GM23338 (cell line): ENCODE results near the gene ZNF580. TPM values are rescaled to one million over a fixed set of nuclear protein-coding genes. Genes with fewer than 3 reads are reported as not detected.

ENCODE experiments used
- ATAC-seq: fragments of 200-7000 bp; cut with Tn5 transposase; 3 replicates; pipeline ENCODE4 v1.9.1; 2020
- DNase-seq: peaks from one replicate; pipeline ENCODE4 v3.0.0-alpha.2; 2015; ENCODE audit warnings: low spot score
- H2AFZ ChIP-seq: fragments of 200-600 bp; sonication (generic); 2 replicates; pipeline ENCODE4 v1.8.0; 2016; ENCODE audit warnings: antibody characterized with exemption, mild to moderate bottlenecking, moderate library complexity
- H3F3A ChIP-seq: fragments of 200-600 bp; sonication (generic); replicated peaks from 2 replicates; pipeline ENCODE4 v1.8.0; 2017; ENCODE audit warnings: antibody characterized with exemption, mixed run types, low read depth
- H3K27ac ChIP-seq: fragments of 200-600 bp; sonication (generic); 2 replicates; pipeline ENCODE4 v1.6.1; 2016; ENCODE audit warnings: low read depth
- H3K27me3 ChIP-seq: fragments of 200-600 bp; sonication (generic); 2 replicates; pipeline ENCODE4 v1.8.0; 2016; ENCODE audit warnings: mild to moderate bottlenecking, mixed run types, moderate library complexity; ENCODE audit not compliant: insufficient read depth
- H3K36me3 ChIP-seq: fragments of 200-600 bp; sonication (generic); 2 replicates; pipeline ENCODE4 v1.8.0; 2016; ENCODE audit warnings: mild to moderate bottlenecking; ENCODE audit not compliant: insufficient read depth
- H3K4me1 ChIP-seq: fragments of 200-600 bp; sonication (generic); 2 replicates; pipeline ENCODE4 v1.8.0; 2016; ENCODE audit warnings: mild to moderate bottlenecking, moderate library complexity; ENCODE audit not compliant: insufficient read depth
- H3K4me2 ChIP-seq: fragments of 200-600 bp; sonication (generic); 2 replicates; pipeline ENCODE4 v1.7.1; 2017; ENCODE audit warnings: mixed run types
- H3K4me3 ChIP-seq: fragments of 200-600 bp; sonication (generic); 2 replicates; pipeline ENCODE4 v1.6.1; 2016; ENCODE audit warnings: mixed run types
- H3K79me2 ChIP-seq: fragments of 200-600 bp; sonication (generic); replicated peaks from 2 replicates; pipeline ENCODE4 v1.8.0; 2017; ENCODE audit warnings: mild to moderate bottlenecking; ENCODE audit not compliant: insufficient read depth
- H3K9me2 ChIP-seq: fragments of 200-600 bp; sonication (generic); 2 replicates; pipeline ENCODE4 v1.8.0; 2017; ENCODE audit not compliant: insufficient read depth
- H4K20me1 ChIP-seq: fragments of 200-600 bp; sonication (generic); replicated peaks from 2 replicates; pipeline ENCODE4 v1.8.0; 2017; ENCODE audit warnings: mild to moderate bottlenecking; ENCODE audit not compliant: insufficient read depth
- H3K27ac Mint-ChIP-seq: 2 replicates; pipeline ENCODE4 v1.8.0; 2020; ENCODE audit warnings: inconsistent platforms, mild to moderate bottlenecking, moderate library complexity, mixed read lengths
- H3K27me3 Mint-ChIP-seq: 3 replicates; pipeline ENCODE4 v1.8.0; 2022; ENCODE audit warnings: low read depth, mild to moderate bottlenecking, moderate library complexity, mixed read lengths, inconsistent platforms; ENCODE audit not compliant: insufficient read depth, poor library complexity
- H3K36me3 Mint-ChIP-seq: 3 replicates; pipeline ENCODE4 v1.8.0; 2021; ENCODE audit warnings: low read depth, mild to moderate bottlenecking, inconsistent platforms, moderate library complexity, mixed read lengths
- H3K4me1 Mint-ChIP-seq: 3 replicates; pipeline ENCODE4 v1.8.0; 2020; ENCODE audit warnings: mild to moderate bottlenecking, inconsistent platforms, mixed read lengths
- H3K4me3 Mint-ChIP-seq: 3 replicates; pipeline ENCODE4 v1.8.0; 2021; ENCODE audit warnings: moderate library complexity, mild to moderate bottlenecking, inconsistent platforms, mixed read lengths
- H3K9me3 Mint-ChIP-seq: 3 replicates; pipeline ENCODE4 v1.8.0; 2020; ENCODE audit warnings: moderate library complexity, mild to moderate bottlenecking, inconsistent platforms, mixed read lengths
- ETS1 ChIP-seq: IDR thresholded peaks from 2 replicates; pipeline ENCODE4 v1.6.1; 2016; ENCODE audit warnings: antibody characterized with exemption
- EZH2 ChIP-seq: fragments of 200-600 bp; sonication (generic); IDR thresholded peaks from one replicate; pipeline ENCODE4 v1.8.0; 2017; ENCODE audit warnings: antibody characterized with exemption, mild to moderate bottlenecking, low read depth; ENCODE audit not compliant: unreplicated experiment
- EZH2phosphoT487 ChIP-seq: fragments of 200-600 bp; sonication (generic); IDR thresholded peaks from one replicate; pipeline ENCODE4 v1.8.1; 2018; ENCODE audit warnings: antibody characterized with exemption; ENCODE audit not compliant: unreplicated experiment
- JUNB ChIP-seq: IDR thresholded peaks from one replicate; pipeline ENCODE4 v1.6.1; 2016; ENCODE audit warnings: antibody characterized with exemption; ENCODE audit not compliant: unreplicated experiment
- NANOG ChIP-seq: IDR thresholded peaks from 2 replicates; pipeline ENCODE4 v1.6.1; 2016; ENCODE audit warnings: antibody characterized with exemption, borderline replicate concordance
- ZNF331 ChIP-seq: fragments of 250-450 bp; sonication (Bioruptor Pico); IDR thresholded peaks from 2 replicates; pipeline ENCODE4 v1.5.0; 2020; ENCODE audit warnings: low read depth, mild to moderate bottlenecking, moderate library complexity
- ZNF462 ChIP-seq: fragments of 250-450 bp; sonication (Bioruptor Pico); IDR thresholded peaks from 2 replicates; pipeline ENCODE4 v1.5.0; 2020; ENCODE audit warnings: mild to moderate bottlenecking, moderate library complexity
- polyA plus RNA-seq: library from polyadenylated mRNA; unstranded; fragments of >200 nt; fragmentation: Nextera tagmentation; extraction: Ambion mirVana; gene quantifications from 2 replicates; pipeline ENCODE4 v1.2.1, GENCODE V29; 2016
- total RNA-seq: library from RNA; depleted of rRNA; stranded (reverse); fragments of >200 nt; shearing (Covaris generic); gene quantifications from 2 replicates; pipeline ENCODE4 v1.2.3, GENCODE V29; 2014

ZNF580 gene
- total and polyA plus RNA-seq, 2 experiments from 2014 or later = 18.7 to 23.6 TPM

GRCh38 chr19:55617426-55617825 is 23.4 kb upstream of the ZNF580 start (continued):
- no peak for TF ChIP-seq ETS1
- TF ChIP-seq EZH2phosphoT487 = no peak
- no peak for TF ChIP-seq NANOG
- no peak for TF ChIP-seq JUNB
- TF ChIP-seq EZH2 = no peak

GRCh38 chr19:55618426-55618825 is 22.4 kb upstream of the ZNF580 start:
- 0 out of 3 replicates have a peak overlapping the region, but pooled peaks have one; percentile 27 for H3K4me3 Mint-ChIP-seq
- no peaks in the 10 kb centered on the region for H3K9me2 ChIP-seq
- H3K4me2 ChIP-seq = no peak overlapping the region
- H3K27me3 ChIP-seq = no peaks in the 10 kb centered on the region
- peaks cover 5% of the 10 kb centered on the region; the same call in 1 of the 3 replicates for H3K4me1 Mint-ChIP-seq
- TF ChIP-seq ZNF462 (CRISPR knock-in tag) = no peak
- TF ChIP-seq ZNF331 (CRISPR knock-in tag) = no peak
- no peak for TF ChIP-seq EZH2
- no peak for TF ChIP-seq ETS1
- peaks cover 1% of the 10 kb centered on the region for H4K20me1 ChIP-seq
- H3K36me3 ChIP-seq = no peaks in the 10 kb centered on the region
- H3K4me3 ChIP-seq = no peak overlapping the region
- no peaks in the 10 kb centered on the region for H3K4me1 ChIP-seq
- H3F3A ChIP-seq = peaks cover 2% of the 10 kb centered on the region; the same call in 1 of the 2 replicates
- DNase-seq (peak; percentile 0), ATAC-seq (no peak)
- peaks cover 45% of the 10 kb centered on the region for H3K36me3 Mint-ChIP-seq
- peaks cover 3% of the 10 kb centered on the region for H3K79me2 ChIP-seq
- H2AFZ ChIP-seq = no peak overlapping the region
- H3K9me3 Mint-ChIP-seq = peaks cover 5% of the 10 kb centered on the region
- no peak overlapping the region for H3K27ac Mint-ChIP-seq
- H3K27ac ChIP-seq = no peak overlapping the region
- peaks cover 17% of the 10 kb centered on the region for H3K27me3 Mint-ChIP-seq
